Gastroesophageal sphincter (tissue), 4 donors: Measurements from ENCODE around the gene STAU1. TPM values are rescaled to one million over a fixed set of nuclear protein-coding genes. Genes with fewer than 3 reads are reported as not detected.
"Not testable (repeated sequence)": the region's sequence is repeated elsewhere in the genome, so short reads cannot be mapped to it uniquely, and the experiment has no call there.

Source experiments
- ATAC-seq: fragments of 150-250 bp; one replicate; pipeline ENCODE4 v1.9.1; 2016; ENCODE audit warnings: mild to moderate bottlenecking, moderate library complexity
- H3K27ac ChIP-seq, 4 donors: fragments of 200-600 bp; sonication (generic) in 3 of 4; 1 replicate in 3 of 4; 2 replicates in 1 of 4; pipeline ENCODE4 v1.5.1; 2016 to 2019
- H3K27me3 ChIP-seq: fragments of 200-600 bp; sonication (generic); one replicate; pipeline ENCODE4 v1.5.1; 2019
- H3K36me3 ChIP-seq, 2 donors: fragments of 200-600 bp; sonication (generic); one replicate each; pipeline ENCODE4 v1.5.1; 2019; ENCODE audit warnings: control low read depth in 1 of 2
- H3K4me1 ChIP-seq, 3 donors: fragments of 200-600 bp; sonication (generic); 1 replicate in 2 of 3; 2 replicates in 1 of 3; pipeline ENCODE4 v1.5.1; 2016 to 2019; ENCODE audit warnings: control low read depth in 2 of 3
- H3K4me3 ChIP-seq, 2 donors: fragments of 200-600 bp; sonication (generic); one replicate each; pipeline ENCODE4 v1.5.1; 2019; ENCODE audit warnings: mild to moderate bottlenecking in 1 of 2, moderate library complexity in 1 of 2
- H3K9me3 ChIP-seq, 3 donors: fragments of 200-600 bp; sonication (generic); one replicate each; pipeline ENCODE4 v1.5.1; 2017 to 2019; ENCODE audit warnings: control low read depth in 2 of 3
- EP300 ChIP-seq: sonication (generic); formaldehyde crosslinking; IDR thresholded peaks from one replicate; pipeline ENCODE4 v1.6.1; 2017; ENCODE audit warnings: antibody characterized with exemption, mild to moderate bottlenecking
- POLR2A ChIP-seq, 2 donors: fragments of 450-650 bp; IDR thresholded peaks; one replicate each; pipeline ENCODE4 v1.6.1; 2017; ENCODE audit warnings: antibody characterized with exemption in 2 of 2, mild to moderate bottlenecking in 2 of 2, moderate library complexity in 1 of 2
- POLR2AphosphoS5 ChIP-seq: sonication (generic); formaldehyde crosslinking; IDR thresholded peaks from one replicate; pipeline ENCODE4 v1.6.1; 2017; ENCODE audit warnings: antibody characterized with exemption
- WGBS, 2 donors: methylation state at CpG; one replicate each; pipeline ENCODE4 v1.1.5; 2018; ENCODE audit warnings: low coverage in 1 of 2; 5-methylcytosine and 5-hydroxymethylcytosine counted together
- total RNA-seq, 4 donors: library from RNA; depleted of rRNA; stranded (reverse); fragments of >200 nt; gene quantifications; one replicate each; pipeline ENCODE4 v1.1.0, GENCODE V29; 2016
- TF ChIP-seq, protein P1 (sequence below), 4 experiments: fragments of 200-600 bp in 2 of 4; fragments of 450-650 bp in 2 of 4; sonication (generic) in 1 of 4; IDR thresholded peaks; one replicate each; pipeline ENCODE4 v1.5.1; 2017 to 2019; ENCODE audit warnings: antibody characterized with exemption in 4 of 4, mild to moderate bottlenecking in 2 of 4, moderate library complexity in 2 of 4

The STAU1 gene
- total RNA-seq, 4 donors from 2014 or later: 86.3 to 134 (median 104) TPM

DNA sequence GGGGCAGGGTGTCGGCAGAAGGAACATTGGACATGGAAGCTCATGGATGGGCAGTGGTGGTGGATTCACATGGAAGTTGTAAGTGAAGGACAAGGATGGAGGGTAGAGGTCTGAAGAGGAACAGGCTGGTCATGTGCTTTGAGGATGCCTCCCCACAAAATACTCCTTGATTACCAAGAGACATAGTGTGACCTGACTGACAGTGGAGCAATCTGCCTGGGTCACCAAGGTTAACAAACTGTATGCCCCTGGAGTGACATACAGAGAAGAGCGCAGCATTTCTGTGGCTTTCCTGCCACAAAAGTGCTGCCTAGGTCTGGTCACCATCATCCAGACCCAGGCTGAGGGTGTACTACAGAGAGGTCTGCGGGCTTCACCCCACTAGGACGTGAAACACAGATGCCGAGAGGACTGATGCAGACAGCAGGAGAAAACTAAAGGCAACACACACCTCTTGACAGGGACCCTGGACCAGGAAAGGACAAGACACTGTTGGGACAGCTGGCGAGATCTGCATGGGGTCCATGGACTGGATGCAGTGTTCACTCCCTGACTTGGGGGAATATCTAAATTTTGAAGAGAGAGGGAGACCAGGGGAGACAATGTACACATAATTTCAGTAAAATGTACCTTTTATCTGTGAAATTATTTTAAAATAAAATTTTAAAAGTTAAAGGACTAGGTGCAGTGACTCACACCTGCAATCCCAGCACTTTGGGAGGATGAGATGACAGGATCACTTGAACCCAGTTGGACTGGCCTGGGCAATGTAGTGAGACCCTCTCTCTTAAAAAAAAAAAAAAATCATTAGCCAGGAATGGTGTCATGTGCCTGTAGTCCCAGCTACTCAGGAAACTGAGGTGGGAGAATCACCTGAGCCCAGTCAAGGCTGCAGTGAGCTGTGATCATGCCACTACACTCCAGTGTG, 77.1 kb downstream of the STAU1 start:
- H3K4me1 ChIP-seq: no peaks in the 10 kb centered on the region
- no peaks in the 10 kb centered on the region for H3K9me3 ChIP-seq
- H3K27me3 ChIP-seq: no peaks in the 10 kb centered on the region
- TF ChIP-seq POLR2AphosphoS5: no peak
- no peak for TF ChIP-seq POLR2A (IDR thresholded peaks at IDR 0.05)
- TF ChIP-seq EP300: no peak
- TF ChIP-seq, protein P1, sequence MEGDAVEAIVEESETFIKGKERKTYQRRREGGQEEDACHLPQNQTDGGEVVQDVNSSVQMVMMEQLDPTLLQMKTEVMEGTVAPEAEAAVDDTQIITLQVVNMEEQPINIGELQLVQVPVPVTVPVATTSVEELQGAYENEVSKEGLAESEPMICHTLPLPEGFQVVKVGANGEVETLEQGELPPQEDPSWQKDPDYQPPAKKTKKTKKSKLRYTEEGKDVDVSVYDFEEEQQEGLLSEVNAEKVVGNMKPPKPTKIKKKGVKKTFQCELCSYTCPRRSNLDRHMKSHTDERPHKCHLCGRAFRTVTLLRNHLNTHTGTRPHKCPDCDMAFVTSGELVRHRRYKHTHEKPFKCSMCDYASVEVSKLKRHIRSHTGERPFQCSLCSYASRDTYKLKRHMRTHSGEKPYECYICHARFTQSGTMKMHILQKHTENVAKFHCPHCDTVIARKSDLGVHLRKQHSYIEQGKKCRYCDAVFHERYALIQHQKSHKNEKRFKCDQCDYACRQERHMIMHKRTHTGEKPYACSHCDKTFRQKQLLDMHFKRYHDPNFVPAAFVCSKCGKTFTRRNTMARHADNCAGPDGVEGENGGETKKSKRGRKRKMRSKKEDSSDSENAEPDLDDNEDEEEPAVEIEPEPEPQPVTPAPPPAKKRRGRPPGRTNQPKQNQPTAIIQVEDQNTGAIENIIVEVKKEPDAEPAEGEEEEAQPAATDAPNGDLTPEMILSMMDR (IDR thresholded peaks at IDR 0.05): no peak
- H3K27ac ChIP-seq: no peak overlapping the region
- ATAC-seq: no peak
- 85 to 100% methylated on average over 1 to 6 of the region's 6 CpGs for WGBS, 2 donors
- H3K4me3 ChIP-seq: no peak overlapping the region
- peaks cover 0 to 67% of the 10 kb centered on the region in 2 donors for H3K36me3 ChIP-seq

DNA sequence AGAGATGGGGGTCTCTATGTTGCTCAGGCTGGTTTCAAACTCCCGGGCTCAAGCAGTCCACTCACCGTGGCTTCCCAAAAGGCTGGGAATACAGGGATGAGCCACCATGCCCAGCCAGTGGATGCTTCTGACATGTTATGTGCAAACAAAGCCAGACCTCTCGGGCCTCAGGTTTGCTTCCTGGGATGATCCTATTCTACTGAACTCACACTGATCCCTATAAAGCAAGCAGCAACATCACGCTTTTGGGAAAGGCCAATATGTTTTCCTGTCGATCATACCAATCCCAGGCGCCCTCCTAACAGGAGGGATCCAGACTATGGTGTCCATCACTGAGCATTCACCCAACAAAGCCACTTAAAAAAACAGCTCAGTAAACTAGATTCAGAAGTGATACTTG, 81.8 kb downstream of the STAU1 start:
- no peaks in the 10 kb centered on the region for H3K9me3 ChIP-seq
- no peak for TF ChIP-seq EP300
- no peak for ATAC-seq
- no peak overlapping the region for H3K4me3 ChIP-seq
- H3K27ac ChIP-seq: no peak overlapping the region
- WGBS, 2 donors: 94 to 100% methylated on average over 3 of the region's 6 CpGs
- no peaks in the 10 kb centered on the region for H3K4me1 ChIP-seq
- no peaks in the 10 kb centered on the region for H3K27me3 ChIP-seq
- peaks cover 0 to 61% of the 10 kb centered on the region in 2 donors for H3K36me3 ChIP-seq

DNA sequence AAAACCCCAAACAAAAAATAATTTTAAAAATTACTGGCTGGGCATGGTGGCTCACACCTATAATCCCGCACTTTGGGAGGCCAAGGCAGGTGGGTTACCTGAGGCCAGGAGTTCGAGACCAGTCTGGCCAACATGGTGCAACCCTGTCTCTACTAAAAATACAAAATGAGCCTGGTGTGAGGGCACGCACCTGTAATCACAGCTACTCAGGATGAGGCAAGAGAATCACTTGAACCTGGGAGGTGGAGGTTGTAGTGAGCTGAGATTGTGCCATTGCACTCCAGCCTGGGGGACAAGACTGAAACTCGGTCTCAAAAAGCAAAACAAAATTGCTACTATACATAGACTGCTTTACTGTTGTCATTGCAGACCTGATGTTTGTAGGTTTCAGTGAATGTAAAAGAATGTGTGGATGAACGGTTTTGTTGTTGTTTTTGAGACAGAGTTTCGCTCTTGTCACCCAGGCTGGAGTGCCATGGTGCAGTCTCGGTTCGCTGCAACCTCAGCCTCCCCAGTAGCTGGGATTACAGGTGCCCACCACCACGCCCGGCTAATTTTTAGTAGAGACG, 83.1 kb downstream of the STAU1 start:
- WGBS, 2 donors: 100% methylated on average over 1 to 8 of the region's 11 CpGs
- ATAC-seq, H3K27me3 ChIP-seq: not testable (repeated sequence)

DNA sequence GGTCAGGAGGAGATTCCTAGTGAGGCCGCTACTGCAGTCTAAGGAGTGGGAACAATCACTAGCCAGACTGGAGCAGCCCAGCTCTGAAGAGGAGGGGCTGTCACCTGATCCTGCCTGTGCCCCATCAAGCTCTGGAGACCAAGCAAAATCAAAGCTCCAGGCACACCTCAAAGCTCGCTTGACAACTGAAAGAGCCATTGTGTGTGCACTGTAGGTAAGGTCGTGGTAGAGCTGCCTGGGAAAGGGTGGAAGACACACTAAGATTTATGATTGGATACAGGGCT, 83.8 kb downstream of the STAU1 start:
- ATAC-seq: no peak
- TF ChIP-seq EP300: no peak
- TF ChIP-seq, protein P1 (IDR thresholded peaks at IDR 0.05): no peak
- TF ChIP-seq POLR2A (IDR thresholded peaks at IDR 0.05): no peak
- Histone ChIP-seq H3K4me3 (no peak overlapping the region), H3K9me3 (no peaks in the 10 kb centered on the region), H3K27ac (no peak overlapping the region), H3K27me3 (no peaks in the 10 kb centered on the region), H3K4me1 (no peaks in the 10 kb centered on the region), H3K36me3 (peaks cover 0 to 61% of the 10 kb centered on the region in 2 donors)
- 100% methylated on average over 2 of the region's 3 CpGs; no CpG with 5 or more reads in 1 of the 2 donors for WGBS, 2 donors

More for the DNA sequence above, 83.1 kb downstream of the STAU1 start:
- not testable (repeated sequence) for H3K4me3 ChIP-seq, H3K9me3 ChIP-seq, H3K27ac ChIP-seq, H3K4me1 ChIP-seq
- H3K36me3 ChIP-seq: peaks cover 0 to 60% of the 10 kb centered on the region in 2 donors

DNA sequence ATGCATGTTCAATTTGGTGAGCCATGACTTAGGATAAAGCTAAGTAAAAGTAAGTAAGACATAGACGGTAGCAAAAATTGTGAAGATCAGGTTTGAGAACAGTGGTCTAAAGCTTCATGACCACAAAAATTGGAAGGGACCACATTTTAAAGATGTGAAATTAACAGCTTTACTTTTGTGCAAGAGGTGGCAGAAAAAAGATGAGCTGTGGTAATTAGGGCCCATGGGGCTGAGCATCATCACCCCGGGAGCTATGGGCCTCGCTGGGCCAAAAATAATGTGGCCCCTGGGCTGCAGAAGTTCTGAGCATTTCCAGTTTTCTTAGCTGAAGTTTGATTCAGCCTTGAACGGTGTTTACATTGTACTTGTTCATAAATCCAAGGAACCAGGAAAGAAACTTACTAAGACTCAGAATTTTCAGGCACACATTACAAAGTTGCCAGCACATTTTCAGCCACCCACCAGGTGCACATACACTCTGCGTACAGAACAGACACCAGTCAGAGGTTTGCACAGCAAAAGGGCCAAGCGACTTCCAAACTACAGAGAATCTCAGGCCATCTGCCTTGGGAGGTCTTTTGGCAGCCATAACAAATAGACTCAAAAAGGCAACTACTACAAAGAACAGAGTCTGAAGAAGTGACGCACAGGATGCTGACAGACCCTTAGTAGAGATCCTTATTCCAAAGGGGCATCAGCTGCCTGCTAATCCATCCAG, 84.3 kb downstream of the STAU1 start:
- Histone ChIP-seq H3K4me3 (no peak overlapping the region), H3K36me3 (peaks cover 0 to 66% of the 10 kb centered on the region in 2 donors), H3K4me1 (no peaks in the 10 kb centered on the region), H3K27ac (no peak overlapping the region), H3K27me3 (no peaks in the 10 kb centered on the region), H3K9me3 (no peaks in the 10 kb centered on the region)
- no peak for ATAC-seq
- no peak for TF ChIP-seq EP300
- TF ChIP-seq POLR2A (IDR thresholded peaks at IDR 0.05): no peak
- TF ChIP-seq, protein P1 (IDR thresholded peaks at IDR 0.05): no peak
- TF ChIP-seq POLR2AphosphoS5: no peak
- WGBS, 2 donors: 93 to 98% methylated on average over 5 to 7 of the region's 7 CpGs
